ENCODE results near the gene CCDC167.
"Not testable (repeated sequence)": the region's sequence is repeated elsewhere in the genome, so short reads cannot be mapped to it uniquely, and the experiment has no call there.

CCDC167 gene

GRCh38 chr6:37454420-37455140 is 45.1 kb downstream of the CCDC167 start:
- Mint-ChIP-seq H3K27ac (no peak overlapping the region), H3K4me1 (no peaks in the 10 kb centered on the region), H3K27me3 (no peaks in the 10 kb centered on the region), H3K4me3 (no peak overlapping the region), H3K36me3 (peaks cover 14% of the 10 kb centered on the region), H3K9me3 (no peaks in the 10 kb centered on the region)

GRCh38 chr6:37452522-37452921 is 47.2 kb downstream of the CCDC167 start:
- Mint-ChIP-seq H3K4me1 (no peaks in the 10 kb centered on the region), H3K9me3 (no peaks in the 10 kb centered on the region), H3K27ac (no peak overlapping the region), H3K27me3 (no peaks in the 10 kb centered on the region), H3K4me3 (no peak overlapping the region), H3K36me3 (peaks cover 12% of the 10 kb centered on the region)

GRCh38 chr6:37451441-37452193 is 48.1 kb downstream of the CCDC167 start:
- Mint-ChIP-seq H3K36me3 (peaks cover 14% of the 10 kb centered on the region), H3K27ac (no peak overlapping the region), H3K9me3 (no peaks in the 10 kb centered on the region), H3K4me3 (no peak overlapping the region), H3K27me3 (no peaks in the 10 kb centered on the region), H3K4me1 (no peaks in the 10 kb centered on the region)

DNA sequence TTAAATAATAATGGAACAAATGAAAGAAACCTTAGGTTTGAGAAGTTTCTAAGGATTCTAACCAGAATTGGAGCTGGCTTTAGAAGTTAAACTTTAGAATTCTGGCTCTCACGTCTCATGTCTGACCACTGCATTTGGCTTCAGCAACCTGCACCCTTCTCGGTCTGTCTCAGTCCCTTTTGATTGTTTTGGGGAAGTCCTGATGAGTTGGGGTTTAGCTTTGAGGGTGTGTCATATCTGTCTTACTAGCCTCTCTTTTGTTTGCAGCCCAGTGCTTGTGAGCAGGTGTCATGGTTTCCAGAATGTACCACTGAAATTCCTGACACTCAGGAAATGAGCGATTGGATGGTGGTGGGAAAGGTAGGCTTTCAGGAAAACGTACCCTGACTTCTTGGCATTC is 49.7 kb downstream of the CCDC167 start:
- peaks cover 17% of the 10 kb centered on the region for H3K36me3 Mint-ChIP-seq
- H3K9me3 Mint-ChIP-seq, result no peaks in the 10 kb centered on the region
- no peak overlapping the region for H3K27ac Mint-ChIP-seq

DNA sequence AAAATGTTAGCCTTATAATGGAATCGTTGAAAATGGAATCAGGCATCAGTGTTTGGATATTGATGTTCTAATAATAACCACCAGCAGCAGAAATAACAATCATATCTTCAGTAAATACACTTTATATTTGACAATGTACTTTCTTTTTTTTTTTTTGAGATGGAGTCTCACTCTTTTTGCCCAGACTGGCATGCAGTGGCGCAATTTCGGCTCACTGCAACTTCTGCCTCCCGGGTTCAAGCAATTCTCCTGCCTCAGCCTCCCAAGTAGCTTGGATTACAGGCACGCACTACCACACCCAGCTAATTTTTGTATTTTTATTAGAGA is 56.5 kb downstream of the CCDC167 start:
- peak overlapping the region; percentile 88 for H3K27ac Mint-ChIP-seq
- peak overlapping the region; percentile 88 for H3K4me3 Mint-ChIP-seq
- not testable (repeated sequence) for H3K9me3 Mint-ChIP-seq, H3K27me3 Mint-ChIP-seq
- H3K4me1 Mint-ChIP-seq, result peaks cover 33% of the 10 kb centered on the region
- H3K36me3 Mint-ChIP-seq, result peaks cover 19% of the 10 kb centered on the region

More for the DNA sequence above, 49.7 kb downstream of the CCDC167 start:
- Mint-ChIP-seq H3K4me1 (no peaks in the 10 kb centered on the region), H3K4me3 (no peak overlapping the region), H3K27me3 (no peaks in the 10 kb centered on the region)

DNA sequence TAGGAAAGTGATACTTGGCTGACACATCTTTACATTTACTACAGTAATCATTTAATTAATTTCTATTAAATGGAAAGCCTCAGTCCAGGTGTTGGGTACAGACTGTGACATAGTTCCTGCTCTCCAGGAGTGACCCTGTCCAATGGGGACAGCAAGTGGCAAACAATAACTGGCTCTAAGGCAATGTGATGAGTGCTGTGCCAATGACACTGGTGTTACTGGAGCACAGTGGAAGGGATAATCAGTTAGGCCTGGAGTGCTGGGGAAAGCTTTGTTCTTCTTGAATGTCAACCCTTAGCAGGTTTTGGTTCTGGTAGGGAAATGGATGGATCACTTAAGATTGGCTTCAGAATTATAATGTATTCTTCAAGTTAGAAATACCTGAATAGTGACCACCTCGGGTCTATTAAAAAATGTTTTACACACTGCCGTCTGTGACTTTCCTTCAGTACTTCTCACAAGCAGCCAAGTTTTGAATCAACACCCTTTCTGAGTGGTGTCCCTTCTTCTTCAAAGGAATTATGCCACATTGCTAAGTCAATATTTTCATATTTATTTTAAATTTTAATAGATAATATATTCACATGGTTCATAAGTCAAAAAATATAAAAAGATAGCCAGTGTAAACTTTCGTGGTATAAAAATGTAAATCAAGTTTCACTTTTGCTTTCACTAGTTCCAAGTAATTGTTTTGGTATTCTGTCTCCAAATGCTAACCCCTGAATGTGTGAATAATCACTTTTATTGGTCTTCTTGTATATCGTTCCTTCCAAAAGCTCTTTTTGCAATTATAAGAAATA is 57.1 kb downstream of the CCDC167 start:
- H3K27ac Mint-ChIP-seq, result peak overlapping the region; percentile 88
- H3K27me3 Mint-ChIP-seq, result no peaks in the 10 kb centered on the region
- H3K36me3 Mint-ChIP-seq, result peaks cover 22% of the 10 kb centered on the region
- no peaks in the 10 kb centered on the region for H3K9me3 Mint-ChIP-seq
- peak overlapping the region; percentile 88 for H3K4me3 Mint-ChIP-seq
- peaks cover 38% of the 10 kb centered on the region for H3K4me1 Mint-ChIP-seq

GRCh38 chr6:37441651-37442050 is 58.0 kb downstream of the CCDC167 start:
- Mint-ChIP-seq H3K4me1 (peaks cover 44% of the 10 kb centered on the region), H3K27ac (peak overlapping the region; percentile 51), H3K9me3 (no peaks in the 10 kb centered on the region), H3K4me3 (no peak overlapping the region), H3K27me3 (no peaks in the 10 kb centered on the region), H3K36me3 (peaks cover 23% of the 10 kb centered on the region)

GRCh38 chr6:37438930-37439329 is 60.8 kb downstream of the CCDC167 start:
- peaks cover 70% of the 10 kb centered on the region for H3K4me1 Mint-ChIP-seq
- no peaks in the 10 kb centered on the region for H3K27me3 Mint-ChIP-seq
- H3K4me3 Mint-ChIP-seq, result no peak overlapping the region
- peak overlapping the region; percentile 82 for H3K27ac Mint-ChIP-seq
- H3K36me3 Mint-ChIP-seq, result peaks cover 13% of the 10 kb centered on the region
- H3K9me3 Mint-ChIP-seq, result no peaks in the 10 kb centered on the region

- Mint-ChIP-seq H3K9me3 (no peaks in the 10 kb centered on the region), H3K27me3 (no peaks in the 10 kb centered on the region), H3K4me3 (peak overlapping the region; percentile 36), H3K36me3 (peaks cover 12% of the 10 kb centered on the region), H3K4me1 (peaks cover 64% of the 10 kb centered on the region), H3K27ac (no peak overlapping the region)
Measured at GRCh38 chr6:37435816-37436215, 63.9 kb downstream of the CCDC167 start.

DNA sequence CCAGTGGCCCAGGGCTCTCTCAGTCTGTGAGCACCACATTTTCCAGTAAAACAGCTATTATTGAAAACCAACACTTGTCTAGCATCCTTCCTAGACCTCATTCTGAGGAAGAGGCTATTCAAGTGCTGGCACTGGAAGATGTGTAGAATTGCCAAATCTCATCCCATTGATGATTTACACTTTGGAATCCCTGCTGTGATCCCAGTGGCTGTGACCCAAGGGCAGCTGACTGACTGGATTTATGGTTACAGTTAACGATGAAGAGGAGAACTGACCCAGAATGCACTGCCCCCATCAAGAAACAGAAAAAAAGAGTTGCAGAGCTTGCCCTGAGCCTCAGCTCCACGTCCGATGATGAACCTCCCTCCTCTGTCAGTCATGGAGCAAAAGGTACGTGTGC is 64.3 kb downstream of the CCDC167 start:
- peaks cover 64% of the 10 kb centered on the region for H3K4me1 Mint-ChIP-seq
- H3K9me3 Mint-ChIP-seq, result no peaks in the 10 kb centered on the region
- H3K36me3 Mint-ChIP-seq, result peaks cover 12% of the 10 kb centered on the region
- H3K27me3 Mint-ChIP-seq, result no peaks in the 10 kb centered on the region
- peak overlapping the region; percentile 52 for H3K4me3 Mint-ChIP-seq
- peak overlapping the region; percentile 51 for H3K27ac Mint-ChIP-seq

DNA sequence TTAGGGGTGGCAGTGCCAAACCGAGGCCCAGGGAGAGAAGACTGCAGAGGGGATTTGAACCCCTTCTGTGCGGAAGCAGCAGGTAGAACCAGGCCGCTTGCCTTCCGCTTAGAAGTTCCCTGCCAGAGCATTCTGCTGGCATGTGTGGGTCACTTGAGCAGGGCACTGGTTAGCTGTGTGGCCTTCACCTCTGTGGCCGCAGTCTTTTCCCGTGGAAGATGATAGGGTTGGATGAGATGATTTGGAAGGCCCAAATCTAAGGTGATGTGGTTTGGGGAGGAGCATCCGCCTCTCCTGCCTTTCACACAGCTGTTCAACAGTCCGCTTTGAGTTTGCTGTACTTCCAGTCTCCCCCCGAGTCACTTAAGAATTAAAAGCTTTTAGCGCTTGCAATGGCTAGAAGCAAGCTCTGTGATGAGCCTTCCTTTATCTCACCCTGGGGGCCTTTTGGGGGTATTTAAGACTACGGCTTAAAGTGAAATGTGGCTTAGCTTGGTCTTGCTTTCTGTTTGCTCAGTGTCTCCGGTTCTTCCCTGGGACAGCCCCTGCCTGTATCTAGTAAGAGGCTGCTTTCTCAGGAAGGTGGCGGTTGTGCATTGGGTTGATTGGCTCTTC is 65.9 kb downstream of the CCDC167 start:
- Mint-ChIP-seq H3K27me3 (no peaks in the 10 kb centered on the region), H3K4me3 (peak overlapping the region; percentile 95), H3K36me3 (peaks cover 12% of the 10 kb centered on the region), H3K27ac (peak overlapping the region; percentile 98), H3K4me1 (peaks cover 52% of the 10 kb centered on the region), H3K9me3 (no peaks in the 10 kb centered on the region)

Data from activated naive CD4-positive, alpha-beta T cell treated with anti-CD3 and anti-CD28 coated beads, Interleukin-2, amount 50 U/mL, for 24 hours (primary cell).